GM23338 (cell line): ENCODE results near the gene ZNF511. TPM values are rescaled to one million over a fixed set of nuclear protein-coding genes. Genes with fewer than 3 reads are reported as not detected.

ENCODE experiments used
- ATAC-seq: fragments of 200-7000 bp; cut with Tn5 transposase; 3 replicates; pipeline ENCODE4 v1.9.1; 2020
- DNase-seq: peaks from one replicate; pipeline ENCODE4 v3.0.0-alpha.2; 2015; ENCODE audit warnings: low spot score
- H2AFZ ChIP-seq: fragments of 200-600 bp; sonication (generic); 2 replicates; pipeline ENCODE4 v1.8.0; 2016; ENCODE audit warnings: antibody characterized with exemption, mild to moderate bottlenecking, moderate library complexity
- H3F3A ChIP-seq: fragments of 200-600 bp; sonication (generic); replicated peaks from 2 replicates; pipeline ENCODE4 v1.8.0; 2017; ENCODE audit warnings: antibody characterized with exemption, mixed run types, low read depth
- H3K27ac ChIP-seq: fragments of 200-600 bp; sonication (generic); 2 replicates; pipeline ENCODE4 v1.6.1; 2016; ENCODE audit warnings: low read depth
- H3K27me3 ChIP-seq: fragments of 200-600 bp; sonication (generic); 2 replicates; pipeline ENCODE4 v1.8.0; 2016; ENCODE audit warnings: mild to moderate bottlenecking, mixed run types, moderate library complexity; ENCODE audit not compliant: insufficient read depth
- H3K36me3 ChIP-seq: fragments of 200-600 bp; sonication (generic); 2 replicates; pipeline ENCODE4 v1.8.0; 2016; ENCODE audit warnings: mild to moderate bottlenecking; ENCODE audit not compliant: insufficient read depth
- H3K4me1 ChIP-seq: fragments of 200-600 bp; sonication (generic); 2 replicates; pipeline ENCODE4 v1.8.0; 2016; ENCODE audit warnings: mild to moderate bottlenecking, moderate library complexity; ENCODE audit not compliant: insufficient read depth
- H3K4me2 ChIP-seq: fragments of 200-600 bp; sonication (generic); 2 replicates; pipeline ENCODE4 v1.7.1; 2017; ENCODE audit warnings: mixed run types
- H3K4me3 ChIP-seq: fragments of 200-600 bp; sonication (generic); 2 replicates; pipeline ENCODE4 v1.6.1; 2016; ENCODE audit warnings: mixed run types
- H3K79me2 ChIP-seq: fragments of 200-600 bp; sonication (generic); replicated peaks from 2 replicates; pipeline ENCODE4 v1.8.0; 2017; ENCODE audit warnings: mild to moderate bottlenecking; ENCODE audit not compliant: insufficient read depth
- H3K9me2 ChIP-seq: fragments of 200-600 bp; sonication (generic); 2 replicates; pipeline ENCODE4 v1.8.0; 2017; ENCODE audit not compliant: insufficient read depth
- H4K20me1 ChIP-seq: fragments of 200-600 bp; sonication (generic); replicated peaks from 2 replicates; pipeline ENCODE4 v1.8.0; 2017; ENCODE audit warnings: mild to moderate bottlenecking; ENCODE audit not compliant: insufficient read depth
- H3K27ac Mint-ChIP-seq: 2 replicates; pipeline ENCODE4 v1.8.0; 2020; ENCODE audit warnings: inconsistent platforms, mild to moderate bottlenecking, moderate library complexity, mixed read lengths
- H3K27me3 Mint-ChIP-seq: 3 replicates; pipeline ENCODE4 v1.8.0; 2022; ENCODE audit warnings: low read depth, mild to moderate bottlenecking, moderate library complexity, mixed read lengths, inconsistent platforms; ENCODE audit not compliant: insufficient read depth, poor library complexity
- H3K36me3 Mint-ChIP-seq: 3 replicates; pipeline ENCODE4 v1.8.0; 2021; ENCODE audit warnings: low read depth, mild to moderate bottlenecking, inconsistent platforms, moderate library complexity, mixed read lengths
- H3K4me1 Mint-ChIP-seq: 3 replicates; pipeline ENCODE4 v1.8.0; 2020; ENCODE audit warnings: mild to moderate bottlenecking, inconsistent platforms, mixed read lengths
- H3K4me3 Mint-ChIP-seq: 3 replicates; pipeline ENCODE4 v1.8.0; 2021; ENCODE audit warnings: moderate library complexity, mild to moderate bottlenecking, inconsistent platforms, mixed read lengths
- H3K9me3 Mint-ChIP-seq: 3 replicates; pipeline ENCODE4 v1.8.0; 2020; ENCODE audit warnings: moderate library complexity, mild to moderate bottlenecking, inconsistent platforms, mixed read lengths
- CREB1 ChIP-seq: fragments of 250-450 bp; sonication (Bioruptor Pico); IDR thresholded peaks from 2 replicates; pipeline ENCODE4 v1.5.0; 2020; ENCODE audit warnings: low read depth, mild to moderate bottlenecking, moderate library complexity
- CTCF ChIP-seq, 2 experiments: fragments of 200-600 bp in 1 of 2; sonication (generic) in 1 of 2; conservative IDR thresholded peaks; 2 replicates each; pipeline versions ENCODE4 v1.5.1 to v1.6.1; 2016 to 2017; ENCODE audit warnings: antibody characterized with exemption in 2 of 2, low read depth in 2 of 2, mild to moderate bottlenecking in 2 of 2, moderate library complexity in 1 of 2
- ETS1 ChIP-seq: IDR thresholded peaks from 2 replicates; pipeline ENCODE4 v1.6.1; 2016; ENCODE audit warnings: antibody characterized with exemption
- EZH2 ChIP-seq: fragments of 200-600 bp; sonication (generic); IDR thresholded peaks from one replicate; pipeline ENCODE4 v1.8.0; 2017; ENCODE audit warnings: antibody characterized with exemption, mild to moderate bottlenecking, low read depth; ENCODE audit not compliant: unreplicated experiment
- EZH2phosphoT487 ChIP-seq: fragments of 200-600 bp; sonication (generic); IDR thresholded peaks from one replicate; pipeline ENCODE4 v1.8.1; 2018; ENCODE audit warnings: antibody characterized with exemption; ENCODE audit not compliant: unreplicated experiment
- JUNB ChIP-seq: IDR thresholded peaks from one replicate; pipeline ENCODE4 v1.6.1; 2016; ENCODE audit warnings: antibody characterized with exemption; ENCODE audit not compliant: unreplicated experiment
- NANOG ChIP-seq: IDR thresholded peaks from 2 replicates; pipeline ENCODE4 v1.6.1; 2016; ENCODE audit warnings: antibody characterized with exemption, borderline replicate concordance
- POLR2AphosphoS5 ChIP-seq: IDR thresholded peaks from 2 replicates; pipeline ENCODE4 v1.6.1; 2016; ENCODE audit warnings: antibody characterized with exemption, low read depth
- REST ChIP-seq: IDR thresholded peaks from one replicate; pipeline ENCODE4 v1.6.1; 2018; ENCODE audit warnings: antibody characterized with exemption; ENCODE audit not compliant: unreplicated experiment
- STAT1 ChIP-seq: IDR thresholded peaks from one replicate; pipeline ENCODE4 v1.6.1; 2016; ENCODE audit warnings: antibody characterized with exemption; ENCODE audit not compliant: unreplicated experiment
- ZNF114 ChIP-seq: fragments of 250-450 bp; sonication (Bioruptor Pico); IDR thresholded peaks from 2 replicates; pipeline ENCODE4 v1.5.0; 2020; ENCODE audit warnings: mild to moderate bottlenecking, moderate library complexity
- ZNF331 ChIP-seq: fragments of 250-450 bp; sonication (Bioruptor Pico); IDR thresholded peaks from 2 replicates; pipeline ENCODE4 v1.5.0; 2020; ENCODE audit warnings: low read depth, mild to moderate bottlenecking, moderate library complexity
- ZNF462 ChIP-seq: fragments of 250-450 bp; sonication (Bioruptor Pico); IDR thresholded peaks from 2 replicates; pipeline ENCODE4 v1.5.0; 2020; ENCODE audit warnings: mild to moderate bottlenecking, moderate library complexity
- polyA plus RNA-seq: library from polyadenylated mRNA; unstranded; fragments of >200 nt; fragmentation: Nextera tagmentation; extraction: Ambion mirVana; gene quantifications from 2 replicates; pipeline ENCODE4 v1.2.1, GENCODE V29; 2016
- total RNA-seq: library from RNA; depleted of rRNA; stranded (reverse); fragments of >200 nt; shearing (Covaris generic); gene quantifications from 2 replicates; pipeline ENCODE4 v1.2.3, GENCODE V29; 2014

Gene ZNF511
- total and polyA plus RNA-seq, 2 experiments from 2014 or later = 41.3 to 104 TPM

GRCh38 chr10:133355266-133355665 lies 46.6 kb downstream of the ZNF511 start:
- no peak for TF ChIP-seq ETS1
- no peak for TF ChIP-seq ZNF462
- TF ChIP-seq STAT1 = no peak
- no peak for TF ChIP-seq POLR2AphosphoS5
- TF ChIP-seq CTCF (conservative IDR thresholded peaks at IDR 0.05; ENCODE audit: low read depth in 2 of 2) = no peak
- TF ChIP-seq ZNF331 (CRISPR knock-in tag) = no peak
- no peak for TF ChIP-seq ZNF114 (CRISPR knock-in tag)
- TF ChIP-seq EZH2 = no peak
- TF ChIP-seq EZH2phosphoT487 = no peak
- no peak for TF ChIP-seq NANOG
- TF ChIP-seq JUNB = no peak
- no peak for TF ChIP-seq REST
- TF ChIP-seq CREB1 (CRISPR knock-in tag) = no peak
- Histone ChIP-seq H3K27me3 (peaks cover 6% of the 10 kb centered on the region; the same call in 1 of the 2 replicates), H3K79me2 (0 out of 2 replicates have a peak, but pooled peaks cover 4% of the 10 kb centered on the region), H3K4me1 (no peaks in the 10 kb centered on the region), H3F3A (0 out of 2 replicates have a peak, but pooled peaks cover 3% of the 10 kb centered on the region), H3K4me2 (no peak overlapping the region), H4K20me1 (no peaks in the 10 kb centered on the region; the same call in 1 of the 2 replicates), H2AFZ (no peak overlapping the region), H3K27ac (no peak overlapping the region), H3K4me3 (no peak overlapping the region), H3K9me2 (no peaks in the 10 kb centered on the region), H3K36me3 (no peaks in the 10 kb centered on the region)
- no peaks in the 10 kb centered on the region; the same call in 2 of the 3 replicates for H3K4me1 Mint-ChIP-seq
- H3K4me3 Mint-ChIP-seq = no peak overlapping the region
- no peak for ATAC-seq
- H3K27ac Mint-ChIP-seq = no peak overlapping the region
- H3K9me3 Mint-ChIP-seq = no peaks in the 10 kb centered on the region
- no peaks in the 10 kb centered on the region for H3K36me3 Mint-ChIP-seq
- no peak for DNase-seq
- H3K27me3 Mint-ChIP-seq = peaks cover 18% of the 10 kb centered on the region
